GDM1 (cell line): ENCODE results near the gene TSPAN8.
"Not testable (repeated sequence)": the region's sequence is repeated elsewhere in the genome, so short reads cannot be mapped to it uniquely, and the experiment has no call there.

ENCODE experiments used
- DNase-seq: peaks from one replicate; lab custom pipeline; 2025; lab: John Stamatoyannopoulos, UW

The TSPAN8 gene

GRCh38 chr12:71125949-71126348 lies 31.9 kb downstream of the TSPAN8 start:
- no peak for DNase-seq

DNA sequence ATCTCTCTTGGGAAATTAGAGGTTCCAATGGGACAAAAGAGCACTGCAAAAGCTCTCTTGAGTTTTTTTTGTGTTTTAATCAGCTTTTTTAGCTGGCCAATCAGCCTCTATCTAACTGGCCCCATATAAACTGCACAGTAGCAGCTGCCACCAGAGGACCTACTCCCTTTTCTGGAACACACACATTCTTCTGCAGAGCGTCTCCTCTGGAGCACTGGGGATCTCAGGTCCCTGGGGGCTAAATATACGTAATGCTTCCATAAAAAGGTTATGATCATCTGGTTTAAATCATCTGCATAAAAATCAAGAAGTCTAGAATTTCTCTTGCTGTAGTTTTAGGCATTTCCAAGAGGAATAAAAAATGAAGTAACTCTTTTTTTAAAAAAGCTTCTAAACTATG lies 32.3 kb downstream of the TSPAN8 start:
- DNase-seq, result no peak

DNA sequence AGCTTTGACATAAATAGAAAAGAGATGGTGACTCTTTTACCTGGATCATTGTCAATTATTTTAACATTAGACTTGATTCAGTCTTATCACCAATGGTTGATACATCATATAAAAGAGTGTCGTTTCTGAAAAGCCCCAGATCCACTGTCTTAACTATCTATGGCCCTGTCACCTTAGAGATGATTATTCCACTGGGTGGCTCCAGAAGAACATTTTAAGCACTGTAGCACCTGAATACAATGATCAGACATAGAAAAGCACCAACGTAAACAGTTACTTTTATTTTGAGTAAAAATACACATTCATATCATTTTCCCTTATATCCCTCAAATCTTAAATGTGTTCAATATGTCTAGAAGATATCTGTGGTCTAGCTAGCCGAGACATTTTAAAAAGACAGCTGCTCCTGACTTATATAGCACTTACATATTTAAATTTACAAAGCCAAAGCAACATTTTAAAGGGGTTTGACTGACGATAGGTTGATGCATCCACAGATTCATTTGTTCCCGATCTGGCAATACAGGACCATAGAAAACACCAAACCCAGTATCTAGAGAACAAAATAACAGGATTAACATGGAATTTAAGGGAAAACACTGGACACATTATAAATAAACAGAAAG lies 32.9 kb downstream of the TSPAN8 start:
- no peak for DNase-seq

DNA sequence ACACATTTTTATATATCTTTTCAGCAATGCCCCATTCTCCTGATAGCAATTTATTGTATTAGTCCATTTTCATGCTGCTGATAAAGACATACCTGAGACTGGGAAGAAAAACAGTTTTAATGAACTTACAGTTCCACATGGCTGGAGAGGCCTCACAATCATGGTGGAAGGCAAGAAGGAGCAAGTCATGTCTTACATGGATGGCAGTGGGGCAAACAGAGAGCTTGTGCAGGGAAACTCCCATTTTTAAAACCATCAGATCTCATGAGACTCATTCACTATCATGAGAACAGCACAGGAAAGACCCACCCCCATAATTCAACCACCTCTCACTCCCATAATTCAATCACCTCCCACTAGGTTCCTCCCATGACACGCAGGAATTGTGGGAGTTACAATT lies 44.7 kb downstream of the TSPAN8 start:
- DNase-seq, result not testable (repeated sequence)

DNA sequence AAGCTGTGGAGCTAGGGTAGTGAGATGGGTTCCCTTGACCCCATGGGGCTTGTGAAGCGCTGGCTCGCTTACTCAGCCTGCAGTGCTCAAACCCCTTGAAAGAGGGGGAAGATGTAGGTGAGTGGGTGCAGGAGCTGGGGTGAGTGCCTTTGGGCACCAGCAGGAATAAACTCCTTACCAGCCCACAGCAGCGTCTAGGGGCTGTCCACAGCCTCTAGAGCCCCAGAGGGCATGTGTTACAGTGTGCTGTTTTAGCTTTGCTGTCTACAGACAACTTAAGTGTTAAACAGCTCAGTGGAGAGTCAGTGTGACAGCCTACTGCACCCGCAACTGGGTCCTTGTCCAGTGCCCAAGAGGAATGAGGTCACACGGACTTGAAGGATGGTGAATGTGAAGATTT lies 48.0 kb downstream of the TSPAN8 start:
- DNase-seq, result no peak

- DNase-seq, result no peak
Measured at GRCh38 chr12:71108355-71108754, 49.4 kb downstream of the TSPAN8 start.

DNA sequence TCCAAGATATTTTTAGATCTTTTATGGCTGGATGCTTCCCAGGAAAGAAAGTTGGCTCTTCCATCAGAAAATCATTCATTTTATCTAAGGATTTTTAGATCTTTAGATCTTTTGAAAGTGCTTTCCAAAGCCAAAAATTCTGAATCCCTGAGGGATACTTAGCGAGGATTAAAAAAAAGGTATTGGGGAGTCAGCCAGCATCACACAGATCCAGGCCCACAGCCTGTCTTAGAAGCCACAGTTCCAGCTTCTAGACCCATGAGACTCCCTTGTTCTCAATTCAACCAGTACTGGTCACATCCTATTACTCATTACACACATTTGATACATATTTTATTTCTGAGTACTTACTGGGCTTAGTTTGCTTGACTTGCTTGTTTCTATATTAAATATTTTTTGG lies 49.9 kb downstream of the TSPAN8 start:
- no peak for DNase-seq

GRCh38 chr12:71105956-71106355 lies 51.8 kb downstream of the TSPAN8 start:
- no peak for DNase-seq

- no peak for DNase-seq
Measured at GRCh38 chr12:71092290-71092689, 65.5 kb downstream of the TSPAN8 start.

DNA sequence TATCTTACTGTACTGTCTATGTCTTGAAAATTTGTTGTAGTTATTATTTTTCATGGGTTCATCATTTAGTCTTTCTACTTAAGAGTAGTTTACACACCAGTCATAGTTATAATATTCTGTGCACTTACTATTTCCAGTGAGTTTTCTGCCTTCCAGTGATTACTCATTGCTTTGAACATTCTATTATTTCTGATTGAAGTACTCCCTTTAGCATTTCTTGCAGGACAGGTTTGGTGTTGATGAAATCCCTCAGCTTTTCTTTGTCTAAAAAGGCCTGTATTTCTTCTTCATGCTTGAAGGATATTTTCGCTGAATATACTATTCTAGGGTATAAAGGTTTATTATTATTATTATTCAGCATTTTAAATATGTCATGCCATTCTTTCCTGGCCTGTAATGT lies 66.8 kb downstream of the TSPAN8 start:
- DNase-seq, result no peak

DNA sequence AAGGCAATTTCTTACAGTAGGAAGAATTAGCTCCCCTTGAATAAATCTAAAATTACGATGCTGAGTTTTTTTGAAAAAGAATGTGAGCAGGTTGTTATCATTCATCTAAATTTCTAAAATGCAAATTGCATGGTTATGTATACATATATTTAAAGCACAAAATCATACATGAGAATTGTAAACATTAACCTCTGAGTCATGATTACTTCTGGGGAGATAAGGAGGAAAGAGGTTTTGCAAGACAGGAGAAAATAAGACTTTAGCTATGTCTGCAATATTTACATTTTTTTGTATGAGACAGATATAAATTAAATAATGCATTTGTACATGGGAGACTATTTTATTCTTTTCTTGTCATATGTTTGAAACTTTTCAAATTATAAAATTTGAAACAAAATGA lies 72.2 kb downstream of the TSPAN8 start:
- DNase-seq, result no peak

DNA sequence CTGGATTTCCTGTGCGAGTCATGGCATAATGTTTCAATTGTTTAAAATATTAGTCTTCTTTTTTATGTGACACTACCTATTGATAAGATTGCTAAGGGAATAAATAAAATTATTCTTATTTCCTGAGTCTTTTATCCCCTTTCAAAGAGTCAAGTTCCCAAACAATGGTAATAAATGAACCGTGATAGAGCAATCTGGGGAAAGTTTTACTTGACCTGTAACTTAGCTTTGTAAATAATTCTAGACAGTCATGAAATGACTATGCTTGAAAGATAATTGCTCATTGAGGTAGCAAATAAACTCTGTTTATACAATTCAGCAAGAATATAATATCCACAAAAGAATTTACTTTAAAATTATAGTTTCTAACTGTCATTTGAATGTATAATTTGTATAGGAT lies 82.1 kb downstream of the TSPAN8 start:
- DNase-seq, result no peak
